G401.6 (cell line): ENCODE data around the gene PDZRN4.
"Not testable (repeated sequence)": the region's sequence is repeated elsewhere in the genome, so short reads cannot be mapped to it uniquely, and the experiment has no call there.

Experiments
- FAIRE-seq: peaks from 2 replicates; lab custom pipeline; 2012; peaks lifted over from hg19 to GRCh38; lab: Jason Lieb, UNC

The PDZRN4 gene

GRCh38 chr12:41217727-41218126, 29.6 kb downstream of the PDZRN4 start:
- no peak for FAIRE-seq

- no peak for FAIRE-seq
Measured at GRCh38 chr12:41220931-41221330, 32.8 kb downstream of the PDZRN4 start.

GRCh38 chr12:41221491-41221890, 33.4 kb downstream of the PDZRN4 start:
- no peak for FAIRE-seq

GRCh38 chr12:41223600-41223999, 35.5 kb downstream of the PDZRN4 start:
- no peak for FAIRE-seq

- no peak for FAIRE-seq
Measured at GRCh38 chr12:41224066-41224465, 35.9 kb downstream of the PDZRN4 start.

- FAIRE-seq, result no peak
Measured at GRCh38 chr12:41225179-41225578, 37.1 kb downstream of the PDZRN4 start.

GRCh38 chr12:41228066-41228820, 40.1 kb downstream of the PDZRN4 start:
- no peak for FAIRE-seq

- no peak for FAIRE-seq
Measured at GRCh38 chr12:41230756-41231155, 42.6 kb downstream of the PDZRN4 start.

- no peak for FAIRE-seq
Measured at GRCh38 chr12:41234692-41235091, 46.6 kb downstream of the PDZRN4 start.

GRCh38 chr12:41242603-41243002, 54.5 kb downstream of the PDZRN4 start:
- FAIRE-seq, result no peak

- no peak for FAIRE-seq
Measured at GRCh38 chr12:41248391-41248790, 60.3 kb downstream of the PDZRN4 start.

GRCh38 chr12:41250748-41251147, 62.6 kb downstream of the PDZRN4 start:
- FAIRE-seq, result no peak

GRCh38 chr12:41254004-41254914, 66.1 kb downstream of the PDZRN4 start:
- FAIRE-seq, result no peak

GRCh38 chr12:41263196-41263595, 75.1 kb downstream of the PDZRN4 start:
- not testable (repeated sequence) for FAIRE-seq

- peak; percentile 89 for FAIRE-seq
Measured at GRCh38 chr12:41264281-41264680, 76.2 kb downstream of the PDZRN4 start.

- no peak for FAIRE-seq
Measured at GRCh38 chr12:41269056-41269455, 80.9 kb downstream of the PDZRN4 start.

GRCh38 chr12:41271489-41271888, 83.4 kb downstream of the PDZRN4 start:
- FAIRE-seq, result no peak

- no peak for FAIRE-seq
Measured at GRCh38 chr12:41274643-41275042, 86.5 kb downstream of the PDZRN4 start.

GRCh38 chr12:41277100-41277945, 89.2 kb downstream of the PDZRN4 start:
- FAIRE-seq, result peak; percentile 80

- FAIRE-seq, result no peak
Measured at GRCh38 chr12:41277946-41278267, 89.8 kb downstream of the PDZRN4 start.

GRCh38 chr12:41280341-41281095, 92.4 kb downstream of the PDZRN4 start:
- FAIRE-seq, result not testable (repeated sequence)

- FAIRE-seq, result not testable (repeated sequence)
Measured at GRCh38 chr12:41285470-41285869, 97.3 kb downstream of the PDZRN4 start.
